PC-9 (cell line): ENCODE data around the gene TAS2R30.
"Not testable (repeated sequence)": the region's sequence is repeated elsewhere in the genome, so short reads cannot be mapped to it uniquely, and the experiment has no call there.

Experiments used
- CTCF ChIP-seq: fragments of 200-600 bp; sonication (generic); conservative IDR thresholded peaks from 2 replicates; pipeline ENCODE4 v1.6.1; 2017; ENCODE audit warnings: mixed run types, antibody characterized with exemption, mild to moderate bottlenecking, moderate library complexity
- EZH2 ChIP-seq: fragments of 200-600 bp; sonication (generic); IDR thresholded peaks from 2 replicates; pipeline ENCODE4 v1.8.0; 2017; ENCODE audit warnings: antibody characterized with exemption, low read depth

- not testable (repeated sequence) for TF ChIP-seq CTCF, EZH2
Observed at GRCh38 chr12:11114130-11114529, 20.3 kb downstream of the TAS2R30 start.
